ENCODE measurements around the gene CCDC88C. TPM values are rescaled to one million over a fixed set of nuclear protein-coding genes. Genes with fewer than 3 reads are reported as not detected.

CCDC88C gene
- total and polyA plus RNA-seq, 2 donors (not counting 3 experiments of a cell fraction or from before 2014, with no cell fraction given) = 11.4 to 52.1 TPM

- Histone ChIP-seq H3K4me2 (ENCODE audit: insufficient read depth, low read length) (no peak overlapping the region), H2AFZ (ENCODE audit: low read depth, low read length) (no peak overlapping the region), H3K4me1 (ENCODE audit: control insufficient read depth, extremely low read depth, insufficient read depth, low read length) (peaks cover 10% of the 10 kb centered on the region), H3K9ac (replicated peaks; ENCODE audit: extremely low read depth, insufficient read depth, low read length) (no peak overlapping the region), H3K9me1 (replicated peaks; ENCODE audit: control insufficient read depth, extremely low read depth, insufficient read depth, low read length) (no peaks in the 10 kb centered on the region), H3K79me2 (ENCODE audit: control insufficient read depth, insufficient read depth, low read length) (no peaks in the 10 kb centered on the region), H3K4me3 (replicated peaks in 1 of 3; ENCODE audit: insufficient read depth in 1 of 3, low read depth in 1 of 3, low read length in 3 of 3) (no peak overlapping the region), H3K27ac (ENCODE audit: insufficient read depth, low read depth, low read length) (no peak overlapping the region), H3K9me3 (replicated peaks; ENCODE audit: control insufficient read depth, insufficient read depth, low read length) (no peaks in the 10 kb centered on the region), H3K36me3 (ENCODE audit: control insufficient read depth in 2 of 2, extremely low read depth in 1 of 2, insufficient read depth in 2 of 2, low read length in 2 of 2) (no peaks in the 10 kb centered on the region), H3K27me3 (ENCODE audit: control insufficient read depth in 2 of 2, insufficient read depth in 2 of 2, low read length in 2 of 2) (no peaks in the 10 kb centered on the region), H4K20me1 (replicated peaks; ENCODE audit: control insufficient read depth, extremely low read depth, insufficient read depth, low read length) (no peaks in the 10 kb centered on the region)
- intact Hi-C loops (cut with micrococcal nuclease) = no loop called here
- FAIRE-seq (no peak), DNase-seq (ENCODE audit: low read depth, low spot score) (no peak)
- dilution Hi-C loops (cut with MboI; ENCODE audit: extremely low pct_ligation_motif_present, low sequenced_read_pairs) = no loop called here
- TF ChIP-seq CTCF (IDR thresholded peaks at IDR 0.05; ENCODE audit: extremely low read depth in 1 of 2, insufficient read depth in 1 of 2, low read depth in 1 of 2, low read length in 2 of 2) (no peak), FOS (IDR thresholded peaks at IDR 0.05; ENCODE audit: borderline replicate concordance, insufficient read depth, low read length) (no peak), JUN (IDR thresholded peaks at IDR 0.05; ENCODE audit: borderline replicate concordance, insufficient read depth, insufficient read length, low read depth) (no peak), MAX (IDR thresholded peaks at IDR 0.05; ENCODE audit: insufficient read depth, insufficient read length) (no peak), POLR2A (IDR thresholded peaks at IDR 0.05; ENCODE audit: low read depth, low read length) (no peak), GATA2 (IDR thresholded peaks at IDR 0.05; ENCODE audit: insufficient read depth, insufficient read length, low read depth, low read length) (no peak), EZH2 (IDR thresholded peaks at IDR 0.05; ENCODE audit: borderline replicate concordance, low read depth, low read length, severe bottlenecking) (no peak), MYC (IDR thresholded peaks at IDR 0.05; ENCODE audit: low read depth, low read length) (no peak), POLR2AphosphoS5 (IDR thresholded peaks at IDR 0.05; ENCODE audit: insufficient read depth, low read depth, low read length) (no peak)
- POLR2A ChIA-PET = no interaction called here
- CTCF ChIA-PET = interaction anchor here (0.8 to 1.2 kb wide), 4 partner anchors 12 to 67 kb away, joined by 3 to 5 read pairs (median 3); partner anchors contain the start of gene CCDC88C
- BruUV-seq (replicated peaks) = no TSS peak
Observed at GRCh38 chr14:91350813-91351511, 66.7 kb downstream of the CCDC88C start.

All from endothelial cell of umbilical vein (primary cell).